Measurements from ENCODE around the gene ABCC11. TPM values are rescaled to one million over a fixed set of nuclear protein-coding genes. Genes with fewer than 3 reads are reported as not detected.
"Not testable (repeated sequence)": the region's sequence is repeated elsewhere in the genome, so short reads cannot be mapped to it uniquely, and the experiment has no call there.

The ABCC11 gene
- total RNA-seq, 1 donor from 2014 or later: 0.72 TPM

- H3K27ac Mint-ChIP-seq (ENCODE audit: unreplicated experiment): no peak overlapping the region
- no peak for TF ChIP-seq CTCF (IDR thresholded peaks at IDR 0.05; ENCODE audit: unreplicated experiment)
- DNase-seq (ENCODE audit: low spot score): no peak
- H3K9me3 Mint-ChIP-seq (ENCODE audit: unreplicated experiment): no peaks in the 10 kb centered on the region
- peaks cover 10% of the 10 kb centered on the region for H3K4me1 Mint-ChIP-seq (ENCODE audit: unreplicated experiment)
- no peak overlapping the region for H3K4me3 Mint-ChIP-seq (ENCODE audit: unreplicated experiment)
- H3K36me3 Mint-ChIP-seq (ENCODE audit: low read depth, unreplicated experiment): peaks cover 9% of the 10 kb centered on the region
- peaks cover 1% of the 10 kb centered on the region for H3K27me3 Mint-ChIP-seq (ENCODE audit: unreplicated experiment)
These were observed 4.7 kb upstream of the ABCC11 start for GRCh38 chr16:48252013-48252412.

GRCh38 chr16:48250520-48251278, 3.4 kb upstream of the ABCC11 start:
- Mint-ChIP-seq H3K4me1 (ENCODE audit: unreplicated experiment) (peaks cover 15% of the 10 kb centered on the region), H3K27me3 (ENCODE audit: unreplicated experiment) (peaks cover 1% of the 10 kb centered on the region), H3K4me3 (ENCODE audit: unreplicated experiment) (no peak overlapping the region), H3K36me3 (ENCODE audit: low read depth, unreplicated experiment) (peaks cover 9% of the 10 kb centered on the region), H3K27ac (ENCODE audit: unreplicated experiment) (no peak overlapping the region), H3K9me3 (ENCODE audit: unreplicated experiment) (no peaks in the 10 kb centered on the region)
- no peak for DNase-seq (ENCODE audit: low spot score)
- no peak for TF ChIP-seq CTCF (IDR thresholded peaks at IDR 0.05; ENCODE audit: unreplicated experiment)

- Mint-ChIP-seq H3K4me3 (ENCODE audit: unreplicated experiment) (no peak overlapping the region), H3K27ac (ENCODE audit: unreplicated experiment) (no peak overlapping the region)
- DNase-seq (ENCODE audit: low spot score): no peak
These were observed 1.3 kb downstream of the ABCC11 start for GRCh38 chr16:48246066-48246465.

GRCh38 chr16:48244863-48245195, 2.5 kb downstream of the ABCC11 start:
- Mint-ChIP-seq H3K9me3 (ENCODE audit: unreplicated experiment) (no peaks in the 10 kb centered on the region), H3K27ac (ENCODE audit: unreplicated experiment) (peak overlapping the region; percentile 58), H3K36me3 (ENCODE audit: low read depth, unreplicated experiment) (peaks cover 7% of the 10 kb centered on the region), H3K4me3 (ENCODE audit: unreplicated experiment) (peak overlapping the region; percentile 98), H3K4me1 (ENCODE audit: unreplicated experiment) (peaks cover 19% of the 10 kb centered on the region), H3K27me3 (ENCODE audit: unreplicated experiment) (peaks cover 2% of the 10 kb centered on the region)
- DNase-seq (ENCODE audit: low spot score): no peak
- TF ChIP-seq CTCF (IDR thresholded peaks at IDR 0.05; ENCODE audit: unreplicated experiment): no peak

More at GRCh38 chr16:48246066-48246465, 1.3 kb downstream of the ABCC11 start:
- TF ChIP-seq CTCF (IDR thresholded peaks at IDR 0.05; ENCODE audit: unreplicated experiment): no peak
- H3K4me1 Mint-ChIP-seq (ENCODE audit: unreplicated experiment): peaks cover 19% of the 10 kb centered on the region
- peaks cover 6% of the 10 kb centered on the region for H3K36me3 Mint-ChIP-seq (ENCODE audit: low read depth, unreplicated experiment)
- H3K27me3 Mint-ChIP-seq (ENCODE audit: unreplicated experiment): peaks cover 2% of the 10 kb centered on the region
- no peaks in the 10 kb centered on the region for H3K9me3 Mint-ChIP-seq (ENCODE audit: unreplicated experiment)

- Mint-ChIP-seq H3K4me1 (ENCODE audit: unreplicated experiment) (peaks cover 19% of the 10 kb centered on the region), H3K27me3 (ENCODE audit: unreplicated experiment) (peaks cover 2% of the 10 kb centered on the region), H3K9me3 (ENCODE audit: unreplicated experiment) (no peaks in the 10 kb centered on the region), H3K4me3 (ENCODE audit: unreplicated experiment) (peak within 1 kb of the TSS; percentile 98), H3K36me3 (ENCODE audit: low read depth, unreplicated experiment) (peaks cover 10% of the 10 kb centered on the region), H3K27ac (ENCODE audit: unreplicated experiment) (peak within 1 kb of the TSS; percentile 58)
- TF ChIP-seq CTCF (IDR thresholded peaks at IDR 0.05; ENCODE audit: unreplicated experiment): no peak
- DNase-seq (ENCODE audit: low spot score): peak; percentile 89
These were observed 3.1 kb downstream of the ABCC11 start, which contains the start of gene LONP2 for GRCh38 chr16:48244080-48244862. TSS of gene LONP2 (plus strand) at chr16:48244300. CDS start at chr16:48244389, 89 bp downstream.

- not testable (repeated sequence) for H3K27me3 Mint-ChIP-seq (ENCODE audit: unreplicated experiment); H3K4me1 Mint-ChIP-seq (ENCODE audit: unreplicated experiment); DNase-seq (ENCODE audit: low spot score); H3K36me3 Mint-ChIP-seq (ENCODE audit: low read depth, unreplicated experiment); H3K27ac Mint-ChIP-seq (ENCODE audit: unreplicated experiment); H3K4me3 Mint-ChIP-seq (ENCODE audit: unreplicated experiment); H3K9me3 Mint-ChIP-seq (ENCODE audit: unreplicated experiment)
These were observed 7.2 kb downstream of the ABCC11 start for GRCh38 chr16:48240147-48240546.

All from endothelial cell (in vitro differentiated cells).